Activated naive CD8-positive, alpha-beta T cell treated with anti-CD3 and anti-CD28 coated beads, Interleukin-2, amount 10 ng/mL, durations not matched to agents 7 days and 5 days (primary cell): ENCODE measurements around the gene ARHGAP27. TPM values are rescaled to one million over a fixed set of nuclear protein-coding genes. Genes with fewer than 3 reads are reported as not detected.
"Not testable (repeated sequence)": the region's sequence is repeated elsewhere in the genome, so short reads cannot be mapped to it uniquely, and the experiment has no call there.

Experiments used
- ATAC-seq: fragments of 150-1000 bp; cut with Tn5 transposase; one replicate; pipeline ENCODE4 v1.10.0; 2021; ENCODE audit warnings: low read depth, moderate library complexity
- POLR2A ChIA-PET: fragments of 350-600 bp; sonication (Branson Sonifier 250); formaldehyde crosslinking; loops from one replicate; lab custom pipeline; 2021; ENCODE audit warnings: antibody characterized with exemption; lab: Charles Lee
- DNase-seq: peaks from one replicate; pipeline ENCODE4 v3.0.0; 2021
- H3K27ac Mint-ChIP-seq: one replicate; pipeline ENCODE4 v1.8.0; 2022; ENCODE audit warnings: mild to moderate bottlenecking, mixed read lengths
- H3K27me3 Mint-ChIP-seq: one replicate; pipeline ENCODE4 v1.8.0; 2022; ENCODE audit warnings: mild to moderate bottlenecking, moderate library complexity, mixed read lengths
- H3K36me3 Mint-ChIP-seq: one replicate; pipeline ENCODE4 v1.8.0; 2021; ENCODE audit warnings: mild to moderate bottlenecking, mixed read lengths
- H3K4me1 Mint-ChIP-seq: one replicate; pipeline ENCODE4 v1.8.0; 2021; ENCODE audit warnings: mixed read lengths
- H3K4me3 Mint-ChIP-seq: one replicate; pipeline ENCODE4 v1.8.0; 2022; ENCODE audit warnings: mild to moderate bottlenecking, moderate library complexity, mixed read lengths
- H3K9me3 Mint-ChIP-seq: one replicate; pipeline ENCODE4 v1.8.0; 2021; ENCODE audit warnings: mixed read lengths
- total RNA-seq, 2 experiments: library from RNA; stranded (reverse); gene quantifications; one replicate each; pipeline ENCODE4 v1.2.3, GENCODE V29; 2021

The ARHGAP27 gene
- total RNA-seq, 2 experiments from 2014 or later: 99.8 to 114 TPM

DNA sequence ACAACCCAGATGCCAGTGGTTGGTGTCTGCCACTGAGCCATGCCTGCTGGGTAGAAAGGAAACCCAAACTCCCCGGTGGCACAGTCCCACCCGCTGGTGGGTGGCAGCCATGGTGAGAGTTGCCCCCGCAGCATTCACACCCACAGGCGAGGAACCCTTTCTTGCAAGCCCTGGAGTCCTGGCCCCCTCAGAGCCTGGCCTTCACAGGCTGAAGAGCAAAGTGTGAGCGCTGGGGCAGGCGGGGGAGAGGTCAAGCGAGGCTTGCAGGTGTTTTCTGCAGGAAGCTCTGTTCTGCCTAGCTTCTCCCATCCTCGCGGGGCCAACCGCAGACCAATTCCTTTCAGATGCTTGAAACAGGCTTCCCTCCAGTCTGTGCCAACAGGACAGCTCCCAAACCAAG, 19.0 kb upstream of the ARHGAP27 start:
- H3K27me3 Mint-ChIP-seq, ATAC-seq, H3K4me1 Mint-ChIP-seq, POLR2A ChIA-PET, H3K27ac Mint-ChIP-seq, DNase-seq, H3K4me3 Mint-ChIP-seq, H3K9me3 Mint-ChIP-seq: not testable (repeated sequence)
- peaks cover 14% of the 10 kb centered on the region for H3K36me3 Mint-ChIP-seq

DNA sequence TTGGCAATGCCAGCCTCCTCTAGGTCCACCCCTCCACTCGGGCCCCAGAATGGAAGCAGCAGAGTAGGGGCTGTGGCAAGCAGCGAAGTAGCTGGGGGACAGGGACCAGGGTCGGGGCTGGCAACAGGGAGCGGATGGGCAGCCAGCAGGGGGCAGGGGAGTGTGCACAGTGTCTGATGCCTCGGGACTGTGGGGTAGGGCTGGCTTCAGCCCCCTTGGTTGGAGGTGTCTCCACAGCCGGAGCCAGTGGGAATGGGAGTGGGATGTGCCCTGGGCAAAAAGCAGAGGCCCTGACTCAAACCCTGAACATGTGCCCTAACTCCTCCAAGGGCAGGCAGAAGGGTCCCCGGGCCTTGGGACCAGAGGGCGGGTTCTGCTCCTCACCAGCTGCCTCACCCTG, 18.5 kb upstream of the ARHGAP27 start:
- no peak overlapping the region for H3K27ac Mint-ChIP-seq
- H3K4me1 Mint-ChIP-seq: peaks cover 11% of the 10 kb centered on the region
- ATAC-seq (no peak), DNase-seq (no peak)
- H3K9me3 Mint-ChIP-seq: no peaks in the 10 kb centered on the region
- H3K36me3 Mint-ChIP-seq: peaks cover 14% of the 10 kb centered on the region
- POLR2A ChIA-PET: no interaction called here
- no peaks in the 10 kb centered on the region for H3K27me3 Mint-ChIP-seq
- no peak overlapping the region for H3K4me3 Mint-ChIP-seq

DNA sequence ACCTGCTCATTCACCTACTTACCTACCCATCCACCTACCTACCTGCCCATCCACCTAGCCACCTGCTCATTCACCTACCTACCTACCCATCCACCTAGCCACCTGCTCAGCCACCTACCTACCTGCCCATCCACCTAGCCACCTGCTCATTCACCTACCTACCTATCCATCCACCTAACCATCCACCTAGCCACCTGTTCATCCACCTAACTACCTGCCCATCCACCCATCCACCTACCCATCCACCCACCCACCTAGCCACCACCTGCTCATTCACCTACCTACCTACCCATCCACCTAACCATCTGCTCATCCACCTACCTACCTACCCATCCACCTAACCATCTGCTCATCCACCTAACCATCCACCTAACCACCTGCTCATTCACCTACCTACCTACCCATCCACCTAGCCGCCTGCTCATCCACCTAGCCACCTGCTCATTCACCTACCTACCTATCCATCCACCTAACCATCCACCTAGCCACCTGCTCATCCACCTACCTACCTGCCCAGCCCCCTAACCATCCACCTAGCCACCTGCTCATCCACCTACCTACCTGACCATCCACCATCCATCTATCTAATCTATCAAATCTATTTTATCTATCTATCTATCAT, 17.1 kb upstream of the ARHGAP27 start:
- H3K4me3 Mint-ChIP-seq, H3K27ac Mint-ChIP-seq, ATAC-seq, DNase-seq, H3K27me3 Mint-ChIP-seq, H3K9me3 Mint-ChIP-seq, POLR2A ChIA-PET: not testable (repeated sequence)
- Mint-ChIP-seq H3K36me3 (peaks cover 20% of the 10 kb centered on the region), H3K4me1 (peaks cover 23% of the 10 kb centered on the region)

DNA sequence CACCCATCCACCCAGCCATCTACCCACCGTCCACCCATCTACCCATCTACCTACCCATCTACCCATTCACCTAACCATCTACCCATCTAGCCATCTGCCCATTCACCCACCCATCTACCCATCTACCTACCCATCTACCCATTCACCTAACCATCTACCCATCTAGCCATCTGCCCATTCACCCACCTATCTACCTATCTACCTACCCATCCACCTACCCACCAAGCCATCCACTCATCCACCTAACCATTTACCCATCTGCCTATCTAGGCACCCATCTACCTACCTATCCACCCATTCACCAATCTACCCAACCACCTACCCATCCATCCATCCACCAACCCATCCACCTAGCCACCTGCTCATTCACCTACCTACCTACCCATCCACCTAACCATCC, 16.6 kb upstream of the ARHGAP27 start:
- H3K27me3 Mint-ChIP-seq, DNase-seq, POLR2A ChIA-PET, H3K27ac Mint-ChIP-seq, H3K9me3 Mint-ChIP-seq, H3K4me3 Mint-ChIP-seq, ATAC-seq: not testable (repeated sequence)
- Mint-ChIP-seq H3K36me3 (peaks cover 20% of the 10 kb centered on the region), H3K4me1 (peaks cover 25% of the 10 kb centered on the region)

DNA sequence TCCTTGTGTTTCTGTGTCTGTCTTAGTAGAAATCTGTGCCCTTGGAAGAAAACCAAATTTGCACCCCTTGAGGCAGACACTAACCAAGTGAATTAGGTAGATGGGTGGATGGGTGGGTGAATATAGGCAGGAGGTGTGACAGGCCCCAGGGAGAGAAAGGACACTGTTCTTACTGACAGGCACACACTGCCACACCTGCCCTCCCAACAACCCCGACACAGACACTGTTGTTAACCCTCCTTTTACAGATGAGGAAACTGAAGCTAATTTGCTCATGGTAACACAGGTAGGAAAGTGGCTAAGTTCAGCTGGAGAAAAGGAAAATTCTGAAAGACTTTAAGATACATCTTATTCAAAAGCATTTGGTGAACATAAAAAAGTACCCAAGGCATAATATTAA, 15.8 kb upstream of the ARHGAP27 start:
- peaks cover 20% of the 10 kb centered on the region for H3K36me3 Mint-ChIP-seq
- DNase-seq, H3K9me3 Mint-ChIP-seq, H3K27ac Mint-ChIP-seq, POLR2A ChIA-PET, H3K27me3 Mint-ChIP-seq, H3K4me3 Mint-ChIP-seq, ATAC-seq: not testable (repeated sequence)
- peaks cover 25% of the 10 kb centered on the region for H3K4me1 Mint-ChIP-seq

DNA sequence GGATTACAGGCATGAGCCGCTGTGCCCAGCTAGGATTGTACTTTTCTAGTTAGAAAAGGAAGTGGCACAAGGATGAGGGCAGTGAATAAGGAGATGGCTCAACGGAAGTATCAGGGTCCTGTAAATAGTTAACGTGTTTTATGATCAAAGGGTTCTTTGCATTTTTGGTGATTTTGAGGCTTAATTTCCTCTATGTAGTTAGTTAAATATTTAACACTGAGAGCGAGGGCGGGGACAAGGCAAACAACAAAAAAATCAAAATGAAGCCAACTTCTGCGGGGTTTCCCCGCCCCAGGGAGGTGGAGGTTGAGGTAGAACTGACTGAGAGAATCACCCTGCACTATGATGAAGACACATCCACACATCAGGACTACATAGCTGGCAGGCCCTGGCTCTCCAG, 15.4 kb upstream of the ARHGAP27 start:
- DNase-seq, H3K27ac Mint-ChIP-seq, ATAC-seq, H3K9me3 Mint-ChIP-seq, H3K4me3 Mint-ChIP-seq, H3K27me3 Mint-ChIP-seq, POLR2A ChIA-PET: not testable (repeated sequence)
- Mint-ChIP-seq H3K36me3 (peaks cover 20% of the 10 kb centered on the region), H3K4me1 (peaks cover 25% of the 10 kb centered on the region)

DNA sequence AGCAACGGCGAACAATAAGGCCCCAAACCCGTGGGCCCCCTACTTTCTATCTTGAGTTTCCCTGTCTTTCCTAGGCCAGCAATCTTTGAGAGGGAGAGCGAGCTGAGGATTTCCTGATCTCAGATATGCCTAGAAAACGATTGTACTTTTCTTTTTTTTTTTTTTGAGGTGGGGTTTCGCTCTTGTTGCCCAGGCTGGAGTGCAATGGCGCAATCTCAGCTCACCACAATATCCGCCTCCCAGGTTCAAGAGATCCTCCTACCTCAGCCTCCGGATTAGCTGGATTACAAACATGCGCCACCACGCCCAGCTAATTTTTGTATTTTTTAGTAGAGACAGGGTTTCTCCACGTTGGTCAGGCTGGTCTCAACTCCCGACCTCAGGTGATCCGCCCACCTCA, 15.0 kb upstream of the ARHGAP27 start:
- Mint-ChIP-seq H3K4me1 (peaks cover 25% of the 10 kb centered on the region), H3K36me3 (peaks cover 20% of the 10 kb centered on the region)
- H3K4me3 Mint-ChIP-seq, POLR2A ChIA-PET, H3K9me3 Mint-ChIP-seq, H3K27ac Mint-ChIP-seq, DNase-seq, ATAC-seq, H3K27me3 Mint-ChIP-seq: not testable (repeated sequence)

DNA sequence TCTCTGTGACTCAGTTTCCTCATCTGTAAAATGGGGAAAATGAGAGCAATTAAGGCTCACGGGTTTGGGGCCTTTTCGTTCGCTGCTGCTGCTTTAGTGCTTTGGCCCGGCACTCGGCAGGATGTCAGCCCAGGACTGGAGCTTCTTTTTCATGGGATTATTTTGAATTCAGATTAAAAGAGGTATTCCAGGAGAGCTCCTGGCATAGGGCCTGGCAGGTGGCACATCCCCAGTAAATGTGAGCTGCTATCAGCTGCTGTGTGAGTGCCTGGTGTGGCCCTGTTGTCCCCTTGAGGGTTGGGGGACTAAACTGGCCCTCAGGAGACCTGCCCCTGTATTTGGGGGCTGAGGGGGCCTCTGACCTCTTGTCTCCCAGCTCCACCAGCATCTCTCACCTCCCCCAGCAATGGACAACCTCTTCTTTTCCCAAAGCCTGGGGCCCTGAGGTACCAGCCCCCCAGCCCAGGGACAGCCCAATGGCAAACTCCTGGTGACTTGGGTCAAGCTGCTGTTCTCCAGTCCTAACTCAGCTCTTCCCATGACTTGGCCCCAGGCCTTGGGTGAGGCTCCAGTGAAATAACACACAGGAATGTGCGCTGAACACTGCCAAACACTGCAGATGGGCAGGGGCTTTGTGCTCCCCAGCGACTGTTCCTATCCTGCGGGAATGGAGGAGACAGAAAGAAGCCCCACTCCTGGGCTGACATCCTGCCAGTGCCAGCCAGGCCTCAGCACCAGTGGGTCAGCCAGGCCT, 14.4 kb upstream of the ARHGAP27 start:
- H3K27me3 Mint-ChIP-seq, DNase-seq, POLR2A ChIA-PET, H3K9me3 Mint-ChIP-seq, ATAC-seq, H3K27ac Mint-ChIP-seq: not testable (repeated sequence)
- H3K4me1 Mint-ChIP-seq: peaks cover 25% of the 10 kb centered on the region
- peaks cover 20% of the 10 kb centered on the region for H3K36me3 Mint-ChIP-seq
- H3K4me3 Mint-ChIP-seq: peak overlapping the region; percentile 42

DNA sequence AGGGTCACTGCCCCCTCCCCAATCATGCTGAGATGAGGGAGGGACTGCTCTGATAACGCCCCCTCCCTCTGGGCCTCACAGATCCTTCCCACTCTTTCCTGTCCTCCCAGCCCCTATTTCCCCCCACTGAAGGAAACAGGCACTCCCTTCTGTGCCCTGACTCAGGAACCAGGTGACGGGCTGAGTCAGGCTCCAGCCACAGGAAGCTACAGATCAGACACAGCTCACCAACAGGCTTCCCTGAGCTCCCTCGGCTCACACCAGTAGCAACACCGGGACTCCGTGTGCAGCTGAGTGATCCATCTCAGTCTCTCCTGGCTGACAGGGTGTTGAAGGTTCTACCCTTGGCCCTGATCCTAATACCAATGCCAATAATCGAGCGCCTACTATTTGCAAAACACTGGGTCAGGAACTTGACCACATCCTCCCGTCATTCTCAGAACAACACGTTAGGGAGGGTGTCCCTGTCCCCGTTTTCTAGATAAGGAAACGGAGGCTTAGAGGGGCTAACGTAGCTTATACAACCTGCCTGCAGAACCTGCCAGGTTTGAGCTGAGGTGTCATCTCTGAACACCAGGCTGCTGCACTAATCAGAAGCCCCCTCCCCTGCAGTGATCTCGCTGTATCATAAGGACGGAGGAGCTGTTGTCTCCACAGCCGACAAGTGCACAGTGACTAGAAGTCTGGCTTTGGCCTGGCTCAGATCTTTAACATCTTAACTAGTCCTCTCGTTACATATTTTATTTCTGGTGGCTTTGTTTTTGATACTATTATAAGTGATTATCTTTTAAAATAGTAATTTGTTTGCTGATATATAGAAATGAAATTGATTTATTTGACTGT, 13.5 kb upstream of the ARHGAP27 start:
- peaks cover 20% of the 10 kb centered on the region for H3K36me3 Mint-ChIP-seq
- peaks cover 24% of the 10 kb centered on the region for H3K4me1 Mint-ChIP-seq
- POLR2A ChIA-PET, H3K27me3 Mint-ChIP-seq, H3K9me3 Mint-ChIP-seq: not testable (repeated sequence)
- ATAC-seq (peak; percentile 95), DNase-seq (peak; percentile 56)
- peak overlapping the region; percentile 77 for H3K27ac Mint-ChIP-seq
- H3K4me3 Mint-ChIP-seq: peak overlapping the region; percentile 68

DNA sequence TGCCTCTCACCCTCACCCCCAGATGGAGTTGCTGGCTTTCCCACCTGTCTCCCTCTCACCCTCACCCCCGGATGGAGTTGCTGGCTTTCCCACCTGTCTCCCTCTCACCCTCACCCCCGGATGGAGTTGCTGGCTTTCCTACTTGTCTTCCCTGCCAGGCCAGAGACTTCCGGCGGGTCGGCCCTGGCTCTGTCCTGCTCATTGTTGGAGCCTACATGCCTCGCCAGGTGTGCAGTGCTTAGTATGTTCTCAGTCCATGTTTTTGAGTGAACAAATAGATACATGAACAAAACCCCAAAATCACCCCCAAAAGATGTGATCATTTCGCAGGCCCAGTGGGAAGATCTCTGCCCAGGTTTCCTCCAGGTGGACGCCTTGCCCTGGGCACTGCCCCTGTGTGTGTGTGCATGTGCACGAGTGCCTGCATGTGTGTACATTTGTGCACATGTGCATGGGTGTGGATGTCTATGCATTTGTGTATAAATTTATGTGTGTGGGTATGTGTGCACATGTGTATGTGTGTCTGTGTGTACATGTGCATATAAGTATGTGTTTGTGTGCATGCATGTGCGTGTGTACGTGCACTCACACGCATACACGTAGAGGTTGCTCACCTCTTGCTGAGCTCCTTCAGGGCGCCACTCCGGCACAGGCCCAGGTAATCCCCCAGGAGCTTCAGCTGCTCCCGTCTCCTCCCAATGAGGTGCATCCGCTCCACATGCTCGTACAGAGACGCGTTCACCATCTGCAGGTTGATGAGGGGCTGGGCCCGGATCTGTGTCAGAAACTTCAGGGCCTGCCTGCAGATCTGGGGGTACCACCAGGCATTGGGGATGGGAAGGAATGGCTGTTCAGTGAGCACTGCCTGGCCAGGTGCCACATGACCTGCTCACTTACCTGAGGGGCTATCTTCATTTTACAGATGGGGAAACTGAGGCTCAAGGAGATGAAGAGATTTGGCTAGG, 12.5 kb upstream of the ARHGAP27 start:
- peak overlapping the region; percentile 30 for H3K4me3 Mint-ChIP-seq
- peaks cover 31% of the 10 kb centered on the region for H3K4me1 Mint-ChIP-seq
- POLR2A ChIA-PET, DNase-seq, H3K27me3 Mint-ChIP-seq, ATAC-seq, H3K9me3 Mint-ChIP-seq: not testable (repeated sequence)
- H3K27ac Mint-ChIP-seq: peak overlapping the region; percentile 77
- H3K36me3 Mint-ChIP-seq: peaks cover 18% of the 10 kb centered on the region

DNA sequence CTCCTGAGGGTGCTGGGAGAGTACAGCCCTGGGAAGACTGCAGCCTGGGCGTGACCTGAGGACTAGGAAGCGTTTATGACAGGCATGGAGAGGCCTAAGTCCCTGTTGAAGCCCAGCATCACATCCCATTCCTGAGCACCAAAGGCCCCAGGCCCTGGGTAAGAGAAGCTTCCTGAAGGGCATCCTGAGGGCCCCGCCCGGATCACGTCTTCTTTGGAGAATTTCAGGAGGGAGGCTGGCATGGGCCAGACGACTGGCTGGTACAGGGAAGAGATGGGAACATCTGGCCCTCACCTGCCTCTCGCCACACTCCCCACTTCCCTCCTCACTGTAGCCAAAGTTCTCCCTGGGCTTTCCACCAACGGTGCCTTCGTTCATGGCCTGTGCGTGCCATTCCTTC, 11.6 kb upstream of the ARHGAP27 start:
- ATAC-seq, DNase-seq, H3K27me3 Mint-ChIP-seq, H3K4me3 Mint-ChIP-seq, H3K27ac Mint-ChIP-seq, POLR2A ChIA-PET, H3K9me3 Mint-ChIP-seq: not testable (repeated sequence)
- Mint-ChIP-seq H3K36me3 (peaks cover 11% of the 10 kb centered on the region), H3K4me1 (peaks cover 33% of the 10 kb centered on the region)

DNA sequence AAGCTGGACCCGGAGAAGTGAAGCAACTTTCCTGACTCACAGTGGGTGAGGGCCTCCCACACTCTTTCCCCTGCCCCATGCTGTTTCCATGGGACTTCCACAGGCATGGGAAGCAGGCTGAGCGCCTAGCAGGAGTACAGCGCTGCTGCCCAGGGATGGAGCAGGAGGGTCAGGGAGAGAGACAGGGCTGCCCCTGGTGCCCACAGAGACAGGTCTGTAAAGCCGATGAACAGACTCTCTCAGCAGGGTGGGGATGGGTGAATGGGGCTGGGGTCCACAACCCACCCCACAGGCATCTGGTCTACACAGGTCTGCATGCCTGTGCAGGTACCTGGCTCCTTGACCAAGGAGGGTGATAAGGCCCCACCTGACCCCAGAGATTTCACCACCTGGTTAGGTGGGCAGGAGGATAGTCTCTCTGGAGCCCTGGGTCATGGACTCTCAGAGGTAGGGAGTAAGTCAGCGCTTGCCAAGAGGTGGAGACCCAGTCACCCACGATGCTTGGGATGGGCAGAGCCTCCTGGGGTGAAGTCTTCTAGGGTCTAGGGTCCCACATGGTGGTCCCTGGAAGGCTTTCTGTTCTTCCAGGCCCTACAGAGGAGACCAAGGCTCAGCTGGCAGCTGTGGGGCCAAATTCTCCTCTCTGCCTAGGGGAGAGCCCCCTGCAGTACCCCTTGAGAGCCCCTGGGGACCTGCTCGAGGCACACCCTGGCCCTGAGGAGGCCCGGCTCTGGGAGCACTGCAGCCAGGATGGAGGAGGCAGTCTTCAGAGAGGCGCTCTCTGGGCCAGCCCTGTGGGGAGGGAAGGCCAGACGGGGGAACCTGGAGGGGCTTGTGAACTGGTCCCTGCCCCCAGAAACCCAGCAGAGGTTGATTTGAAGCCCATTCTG, 10.9 kb upstream of the ARHGAP27 start:
- not testable (repeated sequence) for ATAC-seq

More for the DNA sequence above, 10.9 kb upstream of the ARHGAP27 start:
- H3K36me3 Mint-ChIP-seq, H3K27ac Mint-ChIP-seq, POLR2A ChIA-PET, H3K4me3 Mint-ChIP-seq, H3K9me3 Mint-ChIP-seq, H3K27me3 Mint-ChIP-seq, DNase-seq: not testable (repeated sequence)
- H3K4me1 Mint-ChIP-seq: peaks cover 33% of the 10 kb centered on the region
